K562 (cell line): ENCODE data around the gene ARSD.

ENCODE experiments used
- CEBPB ChIP-seq: fragments of 450-650 bp; IDR thresholded peaks from 2 replicates; pipeline ENCODE4 v1.6.1; 2016; ENCODE audit warnings: missing genetic modification characterization, missing compliant biosample characterization
- CTCF ChIP-seq, 3 experiments: IDR thresholded peaks in 2 of 3; conservative IDR thresholded peaks in 1 of 3; 2 replicates each; pipeline ENCODE4 v1.5.1; 2011 to 2012; ENCODE audit warnings: low read length in 3 of 3, mild to moderate bottlenecking in 3 of 3, control low read depth in 2 of 3, improper control_type of control experiment in 1 of 3, inconsistent platforms in 1 of 3, low read depth in 1 of 3, mixed read lengths in 1 of 3, moderate library complexity in 1 of 3; ENCODE audit not compliant: insufficient read depth in 2 of 3
- KLF16 ChIP-seq: IDR thresholded peaks from 2 replicates; pipeline ENCODE4 v1.6.1; 2016; ENCODE audit warnings: antibody characterized with exemption
- SIX5 ChIP-seq, 2 experiments: IDR thresholded peaks; 2 replicates each; pipeline ENCODE4 v1.6.1; 2011; ENCODE audit warnings: low read length in 2 of 2, borderline replicate concordance in 1 of 2, low read depth in 1 of 2, mild to moderate bottlenecking in 1 of 2, moderate library complexity in 1 of 2; ENCODE audit not compliant: insufficient read depth in 1 of 2

GRCh38 chrX:2954541-2954940 lies 25.4 kb upstream of the ARSD start:
- TF ChIP-seq CEBPB, result no peak
- TF ChIP-seq CTCF (IDR thresholded peaks at IDR 0.05 in 2 of 3, conservative IDR thresholded peaks at IDR 0.05 in 1 of 3; ENCODE audit: insufficient read depth in 2 of 3, low read depth in 1 of 3, low read length in 3 of 3), result no peak
- no peak for TF ChIP-seq SIX5 (IDR thresholded peaks at IDR 0.05; ENCODE audit: borderline replicate concordance in 1 of 2, insufficient read depth in 1 of 2, low read depth in 1 of 2, low read length in 2 of 2)
- TF ChIP-seq KLF16, result no peak
